IMR-90 (cell line): ENCODE measurements around the gene FAM174B. TPM values are rescaled to one million over a fixed set of nuclear protein-coding genes. Genes with fewer than 3 reads are reported as not detected.

Source experiments
- ATAC-seq: fragments of 200-7000 bp; cut with Tn5 transposase; 2 replicates; pipeline ENCODE4 v1.9.1; 2020; ENCODE audit warnings: low read depth, mild to moderate bottlenecking, moderate library complexity
- BruUV-seq: library from RNA; stranded (reverse); fragments of 400-500 nt; replicated peaks from 2 replicates; lab custom pipeline; 2021; lab: Mats Ljungman, UMichigan
- CTCF ChIA-PET: fragments of 300-600 bp; formaldehyde crosslinking; extraction: SDS; loops from one replicate; lab custom pipeline; 2021; ENCODE audit warnings: antibody characterized with exemption; lab: Yijun Ruan, JAX
- POLR2A ChIA-PET: fragments of 300-600 bp; sonication (Branson Sonifier 250); formaldehyde crosslinking; loops from one replicate; lab custom pipeline; 2022; ENCODE audit warnings: antibody characterized with exemption; ENCODE audit not compliant: unreplicated experiment; lab: Charles Lee
- DNase-seq: peaks from one replicate; pipeline ENCODE4 v3.0.0; 2013
- H2AFZ ChIP-seq: replicated peaks from 2 replicates; pipeline ENCODE3; 2013; ENCODE audit warnings: low read length, mild to moderate bottlenecking; ENCODE audit not compliant: poor library complexity
- H2AK5ac ChIP-seq: 2 replicates; pipeline ENCODE4 v1.6.1; 2013; ENCODE audit warnings: low read depth, low read length, inconsistent platforms
- H2AK9ac ChIP-seq: replicated peaks from 2 replicates; pipeline ENCODE3; 2013; ENCODE audit warnings: mild to moderate bottlenecking, low read depth, low read length, moderate library complexity; ENCODE audit not compliant: poor library complexity
- H2BK120ac ChIP-seq: 2 replicates; pipeline ENCODE4 v1.6.1; 2013; ENCODE audit warnings: low read depth, low read length, inconsistent platforms
- H2BK15ac ChIP-seq: 3 replicates; pipeline ENCODE4 v1.6.1; 2013; ENCODE audit warnings: low read depth, low read length, inconsistent platforms
- H2BK20ac ChIP-seq: 2 replicates; pipeline ENCODE4 v1.6.1; 2013; ENCODE audit warnings: low read depth, mild to moderate bottlenecking, inconsistent platforms, low read length, moderate library complexity
- H2BK5ac ChIP-seq: 2 replicates; pipeline ENCODE4 v1.6.1; 2013; ENCODE audit warnings: mild to moderate bottlenecking, low read depth, low read length, inconsistent platforms; ENCODE audit not compliant: poor library complexity, severe bottlenecking
- H3K14ac ChIP-seq: replicated peaks from 2 replicates; pipeline ENCODE4 v1.6.1; 2013; ENCODE audit warnings: low read depth, low read length, inconsistent platforms
- H3K18ac ChIP-seq: 2 replicates; pipeline ENCODE4 v1.6.1; 2013; ENCODE audit warnings: low read depth, low read length, control low read depth
- H3K23ac ChIP-seq: 2 replicates; pipeline ENCODE4 v1.6.1; 2013; ENCODE audit warnings: low read depth, low read length, inconsistent platforms
- H3K27ac ChIP-seq: 2 replicates; pipeline ENCODE4 v1.5.1; 2013; ENCODE audit warnings: mild to moderate bottlenecking, control low read depth, low read length; ENCODE audit not compliant: insufficient read depth
- H3K27me3 ChIP-seq: 2 replicates; pipeline ENCODE4 v1.6.1; 2013; ENCODE audit warnings: low read length; ENCODE audit not compliant: control insufficient read depth, insufficient read depth
- H3K36me3 ChIP-seq: 2 replicates; pipeline ENCODE4 v1.6.1; 2013; ENCODE audit warnings: low read length, mixed read lengths; ENCODE audit not compliant: control insufficient read depth, insufficient read depth
- H3K4ac ChIP-seq: 2 replicates; pipeline ENCODE4 v1.6.1; 2013; ENCODE audit warnings: low read depth, low read length, inconsistent platforms
- H3K4me1 ChIP-seq: 2 replicates; pipeline ENCODE4 v1.6.1; 2013; ENCODE audit warnings: low read length, mixed read lengths; ENCODE audit not compliant: control insufficient read depth, insufficient read depth
- H3K4me2 ChIP-seq: 2 replicates; pipeline ENCODE4 v1.6.1; 2013; ENCODE audit warnings: low read depth, mild to moderate bottlenecking, control low read depth, low read length, moderate library complexity
- H3K4me3 ChIP-seq: 2 replicates; pipeline ENCODE4 v1.5.1; 2013; ENCODE audit warnings: low read depth, mild to moderate bottlenecking, control low read depth, low read length, moderate library complexity; ENCODE audit not compliant: insufficient read depth
- H3K56ac ChIP-seq: 2 replicates; pipeline ENCODE4 v1.6.1; 2013; ENCODE audit warnings: low read length, inconsistent platforms; ENCODE audit not compliant: insufficient read depth; ENCODE audit errors: extremely low read depth
- H3K79me1 ChIP-seq, 2 experiments: 2 replicates each; pipeline ENCODE4 v1.6.1; 2013; ENCODE audit warnings: low read length in 2 of 2, inconsistent platforms in 1 of 2, low read depth in 1 of 2
- H3K9ac ChIP-seq: 2 replicates; pipeline ENCODE4 v1.6.1; 2013; ENCODE audit warnings: low read depth, low read length, control low read depth
- H3K9me1 ChIP-seq: 2 replicates; pipeline ENCODE4 v1.6.1; 2013; ENCODE audit warnings: low read length, inconsistent platforms; ENCODE audit not compliant: insufficient read depth
- H3K9me3 ChIP-seq: 2 replicates; pipeline ENCODE4 v1.6.1; 2013; ENCODE audit warnings: low read length; ENCODE audit not compliant: control insufficient read depth, insufficient read depth
- H4K20me1 ChIP-seq: 2 replicates; pipeline ENCODE4 v1.6.1; 2013; ENCODE audit warnings: low read length, inconsistent platforms; ENCODE audit not compliant: insufficient read depth
- H4K5ac ChIP-seq: 2 replicates; pipeline ENCODE4 v1.6.1; 2013; ENCODE audit warnings: mild to moderate bottlenecking, low read depth, low read length, control low read depth
- H4K8ac ChIP-seq, 2 experiments: 2 replicates each; pipeline ENCODE4 v1.6.1; 2013; ENCODE audit warnings: low read depth in 2 of 2, low read length in 2 of 2, control low read depth in 1 of 2, inconsistent platforms in 1 of 2
- H4K91ac ChIP-seq: 2 replicates; pipeline ENCODE4 v1.6.1; 2013; ENCODE audit warnings: low read depth, low read length, inconsistent platforms; ENCODE audit not compliant: insufficient read depth
- BHLHE40 ChIP-seq: fragments of 150-350 bp; IDR thresholded peaks from 2 replicates; pipeline ENCODE4 v1.6.1; 2016; ENCODE audit warnings: mild to moderate bottlenecking, low read depth, low read length
- CEBPB ChIP-seq: IDR thresholded peaks from 2 replicates; pipeline ENCODE4 v1.6.1; 2012; ENCODE audit warnings: low read depth, low read length, improper control_type of control experiment
- CHD1 ChIP-seq: IDR thresholded peaks from 2 replicates; pipeline ENCODE4 v1.6.1; 2012; ENCODE audit warnings: low read depth, low read length, improper control_type of control experiment
- CTCF ChIP-seq: conservative IDR thresholded peaks from 2 replicates; pipeline ENCODE4 v1.5.1; 2012; ENCODE audit warnings: mild to moderate bottlenecking, low read depth, low read length, improper control_type of control experiment
- ELK1 ChIP-seq: fragments of 150-350 bp; IDR thresholded peaks from 2 replicates; pipeline ENCODE4 v1.6.1; 2016; ENCODE audit warnings: low read depth, mild to moderate bottlenecking, low read length, moderate library complexity, borderline replicate concordance
- FOS ChIP-seq: fragments of 150-350 bp; IDR thresholded peaks from 2 replicates; pipeline ENCODE4 v1.6.1; 2016; ENCODE audit warnings: low read depth, low read length
- MAFK ChIP-seq: IDR thresholded peaks from 2 replicates; pipeline ENCODE4 v1.6.1; 2012; ENCODE audit warnings: low read depth, low read length, improper control_type of control experiment
- MAZ ChIP-seq: IDR thresholded peaks from 2 replicates; pipeline ENCODE4 v1.6.1; 2012; ENCODE audit warnings: low read depth, mild to moderate bottlenecking, low read length, improper control_type of control experiment, moderate library complexity, borderline replicate concordance
- NFE2L2 ChIP-seq: fragments of 150-350 bp; IDR thresholded peaks from 2 replicates; pipeline ENCODE4 v1.6.1; 2016; ENCODE audit warnings: low read depth, mild to moderate bottlenecking, low read length
- POLR2A ChIP-seq: IDR thresholded peaks from 2 replicates; pipeline ENCODE4 v1.6.1; 2012; ENCODE audit warnings: mild to moderate bottlenecking, low read depth, low read length
- RAD21 ChIP-seq: IDR thresholded peaks from 2 replicates; pipeline ENCODE4 v1.6.1; 2012; ENCODE audit warnings: low read length, improper control_type of control experiment
- RFX5 ChIP-seq: IDR thresholded peaks from 2 replicates; pipeline ENCODE4 v1.8.0; 2012; ENCODE audit warnings: low read depth, mild to moderate bottlenecking, low read length, moderate library complexity
- SMC3 ChIP-seq: fragments of 150-350 bp; IDR thresholded peaks from 2 replicates; pipeline ENCODE4 v1.6.1; 2016; ENCODE audit warnings: low read depth, mild to moderate bottlenecking, antibody characterized with exemption, low read length, moderate library complexity
- USF2 ChIP-seq: fragments of 150-350 bp; IDR thresholded peaks from 2 replicates; pipeline ENCODE4 v1.6.1; 2017; ENCODE audit warnings: mild to moderate bottlenecking, antibody characterized with exemption, low read length, low read depth
- WGBS, 2 experiments: methylation state at CpG; one replicate each; pipeline versions ENCODE4 v1.1.5 to v1.1.7; 2013; ENCODE audit warnings: missing lambda C conversion rate in 2 of 2; ENCODE audit not compliant: insufficient read length in 1 of 2; ENCODE audit errors: extremely low coverage in 2 of 2; 5-methylcytosine and 5-hydroxymethylcytosine counted together
- dilution Hi-C: fragments of 300-500 bp; cut with HindIII; formaldehyde crosslinking; loops from one replicate; pipeline ENCODE4 v1.14.3; 2018; ENCODE audit warnings: low sequenced_read_pairs; ENCODE audit not compliant: unreplicated experiment
- in situ Hi-C: fragments of 300-500 bp; cut with MboI; formaldehyde crosslinking; loops from 3 replicates; pipeline ENCODE4 v1.14.3; 2019; ENCODE audit warnings: low sequenced_read_pairs, inconsistent platforms, mixed read lengths
- intact Hi-C: fragments of 100-400 bp; cut with micrococcal nuclease; formaldehyde crosslinking; loops from 2 replicates; pipeline ENCODE4 v1.10.0; 2022
- polyA plus RNA-seq, 3 experiments: library from polyadenylated mRNA; depleted of rRNA; stranded (reverse); fragments of >200 nt; gene quantifications; 2 replicates each; pipeline ENCODE4 v1.2.3, GENCODE V29; 2012; ENCODE audit warnings: low replicate concordance in 1 of 3
- total RNA-seq: library from RNA; depleted of rRNA; stranded (reverse); fragments of >200 nt; gene quantifications from 2 replicates; pipeline ENCODE4 v1.2.3, GENCODE V29; 2012

The FAM174B gene
- total and polyA plus RNA-seq, 2 of the 4 experiments (the other 2 are of a cell fraction), result 0.18 to 0.56 TPM

GRCh38 chr15:92583096-92584034 lies 72.2 kb downstream of the FAM174B start:
- Histone ChIP-seq H2BK20ac (no peak overlapping the region), H4K20me1 (no peaks in the 10 kb centered on the region), H3K79me1 (no peaks in the 10 kb centered on the region), H3K18ac (no peak overlapping the region), H3K9me1 (no peaks in the 10 kb centered on the region), H2AK9ac (no peak overlapping the region), H4K8ac (no peak overlapping the region), H3K23ac (no peak overlapping the region), H3K9me3 (no peaks in the 10 kb centered on the region), H3K56ac (no peak overlapping the region), H3K27ac (no peak overlapping the region), H3K14ac (no peak overlapping the region), H3K4me3 (no peak overlapping the region), H4K91ac (no peak overlapping the region), H2AFZ (no peak overlapping the region), H2BK15ac (no peak overlapping the region), H3K4ac (no peak overlapping the region), H3K27me3 (no peaks in the 10 kb centered on the region; the same call in 1 of the 2 replicates), H2BK120ac (no peak overlapping the region), H4K5ac (no peak overlapping the region), H3K4me1 (no peaks in the 10 kb centered on the region), H3K4me2 (no peak overlapping the region), H2AK5ac (no peak overlapping the region), H3K9ac (no peak overlapping the region), H3K36me3 (no peaks in the 10 kb centered on the region), H2BK5ac (no peak overlapping the region)
- ChIA-PET POLR2A (no interaction called here), CTCF (no interaction called here)
- 66% methylated on average over 10 of the region's 19 CpGs; no CpG with 5 or more reads in 1 of the 2 experiments for WGBS, 2 experiments
- no peak for TF ChIP-seq USF2
- no peak for TF ChIP-seq POLR2A
- TF ChIP-seq RFX5, result no peak
- TF ChIP-seq CEBPB, result no peak
- TF ChIP-seq NFE2L2, result no peak
- no peak for TF ChIP-seq ELK1
- TF ChIP-seq BHLHE40, result no peak
- no peak for TF ChIP-seq MAFK
- no peak for TF ChIP-seq CHD1
- TF ChIP-seq SMC3, result no peak
- no peak for TF ChIP-seq RAD21
- no peak for TF ChIP-seq CTCF
- TF ChIP-seq FOS, result no peak
- no peak for TF ChIP-seq MAZ
- no TSS peak for BruUV-seq
- ATAC-seq (no peak), DNase-seq (no peak)
- dilution Hi-C loops (no loop called here), intact Hi-C loops (no loop called here), in situ Hi-C loops (no loop called here)
